Measurements from ENCODE around the gene ARHGEF28. TPM values are rescaled to one million over a fixed set of nuclear protein-coding genes. Genes with fewer than 3 reads are reported as not detected.

ARHGEF28 gene
- total and polyA plus RNA-seq, 9 of the 15 experiments (the other 6 are each of a cell fraction or from before 2014, with no cell fraction given): 0.27 TPM; not detected in 8

DNA sequence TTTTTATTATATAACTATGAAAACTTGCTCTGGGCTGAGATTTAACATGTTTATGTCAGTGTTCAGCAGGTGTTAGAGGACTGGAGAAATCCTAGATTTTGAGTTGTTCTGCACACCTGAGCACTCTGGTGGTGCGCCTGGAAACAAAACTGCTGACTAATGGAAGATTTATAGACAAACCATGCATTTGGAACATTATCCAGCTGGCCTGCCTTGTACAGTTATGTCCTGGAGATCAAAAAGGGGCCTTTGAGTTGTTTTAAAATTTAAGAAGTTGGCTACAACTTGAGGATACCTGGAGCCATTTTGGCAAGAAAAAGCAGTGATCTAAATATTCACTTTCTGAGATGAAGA lies 5.7 kb upstream of the ARHGEF28 start (continued):
- TF ChIP-seq EP300 (IDR thresholded peaks at IDR 0.05; ENCODE audit: low read length) (no peak), ZNF445 (CRISPR knock-in tag; IDR thresholded peaks at IDR 0.05; ENCODE audit: low read depth) (no peak), ZNF518B (CRISPR knock-in tag; IDR thresholded peaks at IDR 0.05) (no peak), RBBP5 (IDR thresholded peaks at IDR 0.05; ENCODE audit: borderline replicate concordance, insufficient read depth, low read length, poor library complexity, severe bottlenecking) (no peak), C11orf30 (IDR thresholded peaks at IDR 0.05; ENCODE audit: low read depth) (peak; percentile 67; the same call in 1 of the 2 replicates), ZNF146 (CRISPR knock-in tag; IDR thresholded peaks at IDR 0.05; ENCODE audit: unreplicated experiment) (no peak), MAFF (IDR thresholded peaks at IDR 0.05; ENCODE audit: low read length) (peak; percentile 69), TAF1 (IDR thresholded peaks at IDR 0.05; ENCODE audit: control insufficient read depth, extremely low read depth, insufficient read depth, low read length, severe bottlenecking) (no peak), NCOA6 (IDR thresholded peaks at IDR 0.05) (no peak), HES1 (IDR thresholded peaks at IDR 0.05; ENCODE audit: low read depth) (no peak), ARID2 (IDR thresholded peaks at IDR 0.05) (no peak), NFRKB (IDR thresholded peaks at IDR 0.05; ENCODE audit: low read depth) (no peak), CBX2 (IDR thresholded peaks at IDR 0.05; ENCODE audit: insufficient read depth, low read length, poor library complexity, severe bottlenecking) (no peak), ZFP36 (IDR thresholded peaks at IDR 0.05; ENCODE audit: low read depth, low read length, partially characterized antibody) (no peak), PTRF (tag; IDR thresholded peaks at IDR 0.05) (no peak), THRAP3 (IDR thresholded peaks at IDR 0.05; ENCODE audit: borderline replicate concordance) (no peak), ZNF444 (CRISPR knock-in tag; IDR thresholded peaks at IDR 0.05) (no peak), SOX6 (IDR thresholded peaks at IDR 0.05) (no peak), ELF4 (CRISPR knock-in tag; IDR thresholded peaks at IDR 0.05) (no peak), L3MBTL2 (IDR thresholded peaks at IDR 0.05) (no peak), CHD4 (IDR thresholded peaks at IDR 0.05; ENCODE audit: insufficient read depth, insufficient replicate concordance, low read depth, low read length, poor library complexity, severe bottlenecking) (no peak)
- TF ChIP-seq, protein P1, sequence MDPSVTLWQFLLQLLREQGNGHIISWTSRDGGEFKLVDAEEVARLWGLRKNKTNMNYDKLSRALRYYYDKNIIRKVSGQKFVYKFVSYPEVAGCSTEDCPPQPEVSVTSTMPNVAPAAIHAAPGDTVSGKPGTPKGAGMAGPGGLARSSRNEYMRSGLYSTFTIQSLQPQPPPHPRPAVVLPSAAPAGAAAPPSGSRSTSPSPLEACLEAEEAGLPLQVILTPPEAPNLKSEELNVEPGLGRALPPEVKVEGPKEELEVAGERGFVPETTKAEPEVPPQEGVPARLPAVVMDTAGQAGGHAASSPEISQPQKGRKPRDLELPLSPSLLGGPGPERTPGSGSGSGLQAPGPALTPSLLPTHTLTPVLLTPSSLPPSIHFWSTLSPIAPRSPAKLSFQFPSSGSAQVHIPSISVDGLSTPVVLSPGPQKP (CRISPR knock-in tag; IDR thresholded peaks at IDR 0.05): no peak
